SK-N-SH (cell line): ENCODE results near the gene KLHL24. TPM values are rescaled to one million over a fixed set of nuclear protein-coding genes. Genes with fewer than 3 reads are reported as not detected.

Experiments
- CTCF ChIA-PET: fragments of 300-600, 350-600 bp; formaldehyde crosslinking; extraction: SDS; loops from one replicate; lab custom pipeline; 2021; lab: Yijun Ruan, JAX
- POLR2A ChIA-PET: fragments of 350-600 bp; sonication (Branson Sonifier 250); formaldehyde crosslinking; extraction: SDS; loops from one replicate; lab custom pipeline; 2020; ENCODE audit warnings: antibody characterized with exemption, inconsistent platforms; lab: Yijun Ruan, JAX
- DNase-seq: peaks from one replicate; pipeline ENCODE4 v3.0.0; 2012
- H2AFZ ChIP-seq: fragments of 200-600 bp; sonication (generic); 2 replicates; pipeline ENCODE4 v1.8.1; 2016; ENCODE audit warnings: antibody characterized with exemption, mild to moderate bottlenecking, low read depth
- H3F3A ChIP-seq: fragments of 200-600 bp; sonication (generic); replicated peaks from 2 replicates; pipeline ENCODE3; 2016; ENCODE audit warnings: antibody characterized with exemption, mild to moderate bottlenecking; ENCODE audit not compliant: insufficient read depth
- H3K27ac ChIP-seq, 2 experiments: fragments of 200-500 bp in 1 of 2; fragments of 200-600 bp in 1 of 2; sonication (Bioruptor generic) in 1 of 2; sonication (generic), shearing (Covaris generic) in 1 of 2; 2 replicates each; pipeline versions ENCODE4 v1.5.1 to v1.6.1; 2014 to 2016; ENCODE audit warnings: low read depth in 2 of 2, inconsistent platforms in 1 of 2, low read length in 1 of 2, mild to moderate bottlenecking in 1 of 2, mixed read lengths in 1 of 2
- H3K27me3 ChIP-seq: fragments of 200-600 bp; sonication (generic), shearing (Covaris generic); 2 replicates; pipeline ENCODE4 v1.6.1; 2016; ENCODE audit warnings: mixed run types; ENCODE audit not compliant: insufficient read depth
- H3K36me3 ChIP-seq, 2 experiments: fragments of 200-500 bp in 1 of 2; fragments of 200-600 bp in 1 of 2; sonication (Bioruptor generic) in 1 of 2; sonication (generic) in 1 of 2; replicated peaks in 1 of 2; 2 replicates each; pipeline versions ENCODE3 to v1.5.1; 2014 to 2016; ENCODE audit warnings: low read length in 1 of 2, mild to moderate bottlenecking in 1 of 2; ENCODE audit not compliant: insufficient read depth in 2 of 2, control insufficient read depth in 1 of 2
- H3K4me1 ChIP-seq, 2 experiments: fragments of 200-500 bp in 1 of 2; fragments of 200-600 bp in 1 of 2; sonication (Bioruptor generic) in 1 of 2; sonication (generic), shearing (Covaris generic) in 1 of 2; 2 replicates each; pipeline versions ENCODE4 v1.5.1 to v1.6.1; 2014 to 2016; ENCODE audit warnings: low read depth in 1 of 2, low read length in 1 of 2, mixed run types in 1 of 2; ENCODE audit not compliant: insufficient read depth in 2 of 2, control insufficient read depth in 1 of 2
- H3K4me2 ChIP-seq: fragments of 200-600 bp; sonication (generic), shearing (Covaris generic); 2 replicates; pipeline ENCODE4 v1.6.1; 2017; ENCODE audit warnings: mixed run types
- H3K4me3 ChIP-seq, 2 experiments: fragments of 200-500 bp in 1 of 2; fragments of 200-600 bp in 1 of 2; sonication (Bioruptor generic) in 1 of 2; sonication (generic), shearing (Covaris generic) in 1 of 2; 2 replicates each; pipeline versions ENCODE4 v1.5.1 to v1.8.1; 2014 to 2016; ENCODE audit warnings: low read depth in 2 of 2, inconsistent platforms in 1 of 2, low read length in 1 of 2, mild to moderate bottlenecking in 1 of 2, mixed read lengths in 1 of 2, moderate library complexity in 1 of 2
- H3K79me2 ChIP-seq: fragments of 200-600 bp; sonication (generic); 2 replicates; pipeline ENCODE4 v1.8.1; 2017; ENCODE audit warnings: mild to moderate bottlenecking; ENCODE audit not compliant: insufficient read depth
- H3K9ac ChIP-seq: fragments of 200-600 bp; sonication (generic); 2 replicates; pipeline ENCODE4 v1.6.1; 2017; ENCODE audit warnings: mixed run types
- H3K9me2 ChIP-seq: fragments of 200-600 bp; sonication (generic); 2 replicates; pipeline ENCODE4 v1.6.1; 2017; ENCODE audit warnings: mixed run types
- H3K9me3 ChIP-seq: fragments of 200-600 bp; sonication (generic); 2 replicates; pipeline ENCODE4 v1.6.1; 2017; ENCODE audit warnings: mixed run types, mild to moderate bottlenecking, moderate library complexity
- H4K20me1 ChIP-seq: fragments of 200-600 bp; sonication (generic); 2 replicates; pipeline ENCODE4 v1.6.1; 2017; ENCODE audit warnings: mild to moderate bottlenecking, mixed run types; ENCODE audit not compliant: insufficient read depth
- CHD2 ChIP-seq: fragments of 150-350 bp; IDR thresholded peaks from 2 replicates; pipeline ENCODE4 v1.6.1; 2018; ENCODE audit warnings: low read length; ENCODE audit not compliant: partially characterized antibody
- ELF1 ChIP-seq: IDR thresholded peaks from 2 replicates; pipeline ENCODE4 v1.4.0; 2012
- EZH2phosphoT487 ChIP-seq: fragments of 200-600 bp; sonication (generic); IDR thresholded peaks from 2 replicates; pipeline ENCODE4 v1.6.1; 2017; ENCODE audit warnings: low read depth, mixed run types, mild to moderate bottlenecking, antibody characterized with exemption, moderate library complexity, borderline replicate concordance
- FOSL2 ChIP-seq: IDR thresholded peaks from 2 replicates; pipeline ENCODE4 v1.4.0; 2012; ENCODE audit warnings: low read depth, mild to moderate bottlenecking, moderate library complexity, borderline replicate concordance
- GATA2 ChIP-seq: sonication (generic); formaldehyde crosslinking; IDR thresholded peaks from 2 replicates; pipeline ENCODE4 v1.5.0; 2020; ENCODE audit warnings: mild to moderate bottlenecking, missing genetic modification reagents
- NRF1 ChIP-seq: IDR thresholded peaks from 2 replicates; pipeline ENCODE4 v1.6.1; 2012; ENCODE audit warnings: low read depth, mild to moderate bottlenecking, low read length
- POLR2AphosphoS5 ChIP-seq: IDR thresholded peaks from 2 replicates; pipeline ENCODE4 v1.6.1; 2012; ENCODE audit warnings: low read depth, low read length
- RCOR1 ChIP-seq: fragments of 150-350 bp; IDR thresholded peaks from 2 replicates; pipeline ENCODE4 v1.6.1; 2017; ENCODE audit warnings: antibody characterized with exemption, low read length
- RXRA ChIP-seq: IDR thresholded peaks from 2 replicates; pipeline ENCODE4 v1.4.0; 2012; ENCODE audit warnings: low read depth, mild to moderate bottlenecking, borderline replicate concordance
- TAF1 ChIP-seq: IDR thresholded peaks from 2 replicates; pipeline ENCODE4 v1.6.1; 2012; ENCODE audit warnings: low read depth, mild to moderate bottlenecking, low read length, moderate library complexity, borderline replicate concordance
- TEAD4 ChIP-seq: IDR thresholded peaks from 2 replicates; pipeline ENCODE4 v1.4.0; 2012; ENCODE audit warnings: mild to moderate bottlenecking, borderline replicate concordance; ENCODE audit not compliant: insufficient read depth
- YY1 ChIP-seq: IDR thresholded peaks from 2 replicates; pipeline ENCODE4 v1.4.0; 2012; ENCODE audit warnings: low read depth, mild to moderate bottlenecking
- WGBS: methylation state at CpG from one replicate; pipeline ENCODE4 v1.1.6; 2017; ENCODE audit warnings: low lambda C conversion rate; 5-methylcytosine and 5-hydroxymethylcytosine counted together
- polyA plus RNA-seq, 3 experiments: library from polyadenylated mRNA; depleted of rRNA; stranded (reverse); fragments of >200 nt; gene quantifications; 2 replicates each; pipeline ENCODE4 v1.2.3, GENCODE V29; 2012
- TF ChIP-seq, protein P1 (sequence below): fragments of 150-350 bp; IDR thresholded peaks from 2 replicates; pipeline ENCODE4 v1.6.1; 2016; ENCODE audit warnings: mild to moderate bottlenecking, low read depth, low read length
- TF ChIP-seq, protein P2 (sequence below): IDR thresholded peaks from 2 replicates; pipeline ENCODE4 v1.4.0; 2012; ENCODE audit warnings: low read depth, borderline replicate concordance
- TF ChIP-seq, protein P3 (sequence below): IDR thresholded peaks from 2 replicates; pipeline ENCODE4 v1.4.0; 2012; ENCODE audit warnings: low read depth

The KLHL24 gene
- polyA plus RNA-seq, 1 of the 3 experiments (the other 2 are of a cell fraction): 5.7 TPM

DNA sequence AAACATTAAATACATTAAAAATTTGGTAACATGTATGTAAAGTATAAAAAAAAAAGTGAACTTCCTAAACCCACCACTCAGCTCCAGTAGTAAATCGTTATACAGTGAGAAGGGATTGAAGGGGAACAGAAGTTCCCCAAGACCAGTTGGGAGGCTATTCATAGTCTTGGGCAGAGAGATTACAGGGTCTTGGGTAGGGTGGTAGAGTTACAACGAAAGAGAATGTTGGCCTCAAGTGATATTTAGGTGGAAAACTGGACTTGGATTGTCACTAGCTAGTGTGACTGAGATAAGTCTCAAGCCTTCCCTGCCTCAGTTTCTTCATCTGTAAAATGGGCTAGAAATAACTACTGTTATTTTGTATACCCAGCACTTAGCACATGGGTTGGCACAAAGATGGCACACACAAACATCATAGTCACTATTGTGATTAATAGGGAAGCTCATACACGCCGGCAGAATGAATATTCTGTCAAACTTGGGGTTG lies 61.7 kb downstream of the KLHL24 start:
- Histone ChIP-seq H3K4me1 (peaks cover 0 to 7% of the 10 kb centered on the region in 2 experiments; a peak in 2 of 4 replicates), H3F3A (peaks cover 5% of the 10 kb centered on the region), H3K4me3 (peak overlapping the region; percentile 80 to 85), H3K27me3 (no peaks in the 10 kb centered on the region), H3K79me2 (peaks cover 44% of the 10 kb centered on the region), H3K27ac (peak overlapping the region; percentile 22 to 54; a peak in 3 of 4 replicates), H3K36me3 (peaks cover 0 to 10% of the 10 kb centered on the region in 2 experiments), H3K9me2 (no peaks in the 10 kb centered on the region), H3K9me3 (no peaks in the 10 kb centered on the region), H2AFZ (peak overlapping the region; percentile 88), H3K9ac (peak overlapping the region; percentile 52; the same call in 1 of the 2 replicates), H4K20me1 (peaks cover 31% of the 10 kb centered on the region), H3K4me2 (0 out of 2 replicates have a peak overlapping the region, but pooled peaks have one; percentile 29)
- POLR2A ChIA-PET: interaction anchor here (0.7 to 2.7 kb wide), 4 partner anchors 13 to 129 kb away, joined by 3 to 20 read pairs (median 6); partner anchors contain the start of gene KLHL24
- TF ChIP-seq RCOR1 (peak; percentile 28; the same call in 1 of the 2 replicates), NRF1 (no peak), YY1 (peak; percentile 49; the same call in 1 of the 2 replicates)
- DNase-seq: no peak
- 40% methylated on average over 4 of the region's 4 CpGs for WGBS
- CTCF ChIA-PET: interaction anchor here (0.7 to 1.7 kb wide), 4 partner anchors 13 to 60 kb away, joined by 3 to 6 read pairs (median 3); no protein-coding TSS in a partner anchor

DNA sequence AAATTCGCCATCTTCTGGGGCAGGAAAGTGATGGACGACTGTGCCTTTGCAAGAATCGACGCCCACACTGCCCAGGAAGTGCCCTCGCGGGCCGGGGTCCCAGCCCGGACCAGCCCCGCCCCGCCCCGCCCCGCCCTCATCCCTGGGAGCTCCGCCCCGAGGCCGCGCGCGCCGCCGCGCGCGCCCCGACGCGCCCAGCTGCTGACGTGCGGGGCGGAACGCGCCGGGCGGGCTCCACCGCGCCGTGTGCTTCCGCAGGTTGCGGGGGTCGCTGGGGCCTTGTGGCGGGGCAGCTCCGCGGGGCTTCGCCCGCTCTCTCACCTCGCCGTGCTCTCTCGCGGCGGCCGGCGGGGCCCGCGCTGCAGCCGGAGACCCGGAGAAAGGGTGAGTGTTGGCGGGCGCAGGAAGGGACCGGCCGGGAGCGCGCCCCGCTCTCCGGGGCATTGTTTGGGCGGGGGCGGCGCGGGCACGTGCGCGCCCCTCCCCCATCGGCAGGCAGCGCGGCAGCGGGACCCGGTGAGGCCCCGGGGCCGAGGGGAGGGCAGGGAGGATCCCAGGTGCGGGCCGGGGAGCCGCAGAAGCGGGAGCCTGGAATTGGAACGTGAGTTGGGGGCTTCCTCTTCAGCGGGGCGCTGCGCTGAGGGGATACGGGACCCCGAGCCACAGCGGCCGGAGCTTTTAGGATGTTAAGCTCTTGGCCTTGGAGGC lies 62.3 kb downstream of the KLHL24 start, which contains the start of gene YEATS2:
Gene YEATS2 (plus strand): TSS at position 188 of the 708 bp plus-strand sequence. CDS start 17,366 bp downstream, outside the sequence.
- Histone ChIP-seq H3K27me3 (no peaks in the 10 kb centered on the region), H3K27ac (peak within 1 kb of the TSS; percentile 78 to 84), H3K36me3 (peaks cover 0 to 12% of the 10 kb centered on the region in 2 experiments), H3K9me3 (no peaks in the 10 kb centered on the region), H3K4me1 (peaks cover 0 to 7% of the 10 kb centered on the region in 2 experiments; a peak in 2 of 4 replicates), H3K79me2 (peaks cover 50% of the 10 kb centered on the region), H3F3A (peaks cover 5% of the 10 kb centered on the region), H4K20me1 (peaks cover 36% of the 10 kb centered on the region), H3K4me2 (peak within 1 kb of the TSS; percentile 74), H3K4me3 (peak within 1 kb of the TSS; percentile 80 to 85), H3K9me2 (no peaks in the 10 kb centered on the region), H2AFZ (peak within 1 kb of the TSS; percentile 88), H3K9ac (peak within 1 kb of the TSS; percentile 93)
- CTCF ChIA-PET: interaction anchor here (0.7 to 1.7 kb wide), 5 partner anchors 11 to 61 kb away, joined by 3 to 6 read pairs (median 3); no protein-coding TSS in a partner anchor
- WGBS: 7% methylated on average over 6 of the region's 89 CpGs
- TF ChIP-seq TAF1 (peak; percentile 34; the same call in 1 of the 2 replicates), GATA2 (no peak), ELF1 (peak; percentile 23; the same call in 1 of the 2 replicates), FOSL2 (no peak), CHD2 (peak; percentile 77), NRF1 (peak; percentile 41), TEAD4 (no peak), POLR2AphosphoS5 (0 out of 2 replicates have a peak, but pooled peaks have one; percentile 65), RXRA (no peak), EZH2phosphoT487 (no peak)
- TF ChIP-seq, protein P1, sequence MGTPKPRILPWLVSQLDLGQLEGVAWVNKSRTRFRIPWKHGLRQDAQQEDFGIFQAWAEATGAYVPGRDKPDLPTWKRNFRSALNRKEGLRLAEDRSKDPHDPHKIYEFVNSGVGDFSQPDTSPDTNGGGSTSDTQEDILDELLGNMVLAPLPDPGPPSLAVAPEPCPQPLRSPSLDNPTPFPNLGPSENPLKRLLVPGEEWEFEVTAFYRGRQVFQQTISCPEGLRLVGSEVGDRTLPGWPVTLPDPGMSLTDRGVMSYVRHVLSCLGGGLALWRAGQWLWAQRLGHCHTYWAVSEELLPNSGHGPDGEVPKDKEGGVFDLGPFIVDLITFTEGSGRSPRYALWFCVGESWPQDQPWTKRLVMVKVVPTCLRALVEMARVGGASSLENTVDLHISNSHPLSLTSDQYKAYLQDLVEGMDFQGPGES: no peak
- TF ChIP-seq, protein P2, sequence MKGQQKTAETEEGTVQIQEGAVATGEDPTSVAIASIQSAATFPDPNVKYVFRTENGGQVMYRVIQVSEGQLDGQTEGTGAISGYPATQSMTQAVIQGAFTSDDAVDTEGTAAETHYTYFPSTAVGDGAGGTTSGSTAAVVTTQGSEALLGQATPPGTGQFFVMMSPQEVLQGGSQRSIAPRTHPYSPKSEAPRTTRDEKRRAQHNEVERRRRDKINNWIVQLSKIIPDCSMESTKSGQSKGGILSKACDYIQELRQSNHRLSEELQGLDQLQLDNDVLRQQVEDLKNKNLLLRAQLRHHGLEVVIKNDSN: 0 out of 2 replicates have a peak, but pooled peaks have one; percentile 40
- TF ChIP-seq, protein P3, sequence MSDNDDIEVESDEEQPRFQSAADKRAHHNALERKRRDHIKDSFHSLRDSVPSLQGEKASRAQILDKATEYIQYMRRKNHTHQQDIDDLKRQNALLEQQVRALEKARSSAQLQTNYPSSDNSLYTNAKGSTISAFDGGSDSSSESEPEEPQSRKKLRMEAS: peak; percentile 54; the same call in 1 of the 2 replicates
- peak; percentile 99 for DNase-seq
- POLR2A ChIA-PET: interaction anchor here (0.6 to 2.7 kb wide), 8 partner anchors 13 to 547 kb away, joined by 3 to 20 read pairs (median 4); partner anchors contain the start of gene KLHL24
